Endothelial cell of umbilical vein (primary cell): Measurements from ENCODE around the gene ROPN1. TPM values are rescaled to one million over a fixed set of nuclear protein-coding genes. Genes with fewer than 3 reads are reported as not detected.

Experiments used
- BruUV-seq: library from RNA; stranded (reverse); fragments of 400-500 nt; replicated peaks from 2 replicates; lab custom pipeline; 2021; lab: Mats Ljungman, UMichigan
- CTCF ChIA-PET: fragments of 300-600, 350-600 bp; sonication (Branson Sonifier 250); formaldehyde crosslinking; loops from one replicate; lab custom pipeline; 2021; ENCODE audit warnings: antibody characterized with exemption, inconsistent platforms; lab: Charles Lee
- POLR2A ChIA-PET: fragments of 300-600, 350-600 bp; sonication (Branson Sonifier 250); formaldehyde crosslinking; loops from one replicate; lab custom pipeline; 2021; ENCODE audit warnings: antibody characterized with exemption, inconsistent platforms; lab: Charles Lee
- DNase-seq: peaks from one replicate; pipeline ENCODE4 v3.0.0-alpha.2; 2011; ENCODE audit warnings: low read depth, low spot score
- FAIRE-seq: peaks from 2 replicates; lab custom pipeline; 2011; peaks lifted over from hg19 to GRCh38; lab: Jason Lieb, UNC
- H2AFZ ChIP-seq: 2 replicates; pipeline ENCODE4 v1.6.0; 2012; ENCODE audit warnings: low read depth, low read length, control low read depth, inconsistent platforms
- H3K27ac ChIP-seq: 2 replicates; pipeline ENCODE4 v1.5.1; 2011; ENCODE audit warnings: low read depth, mild to moderate bottlenecking, control low read depth, low read length, moderate library complexity; ENCODE audit not compliant: insufficient read depth
- H3K27me3 ChIP-seq, 2 experiments: 2 replicates each; pipeline versions ENCODE4 v1.6.0 to v1.6.1; 2011; ENCODE audit warnings: low read length in 2 of 2, mixed read lengths in 1 of 2; ENCODE audit not compliant: control insufficient read depth in 2 of 2, insufficient read depth in 2 of 2
- H3K36me3 ChIP-seq, 2 experiments: 2 replicates in 1 of 2; 3 replicates in 1 of 2; pipeline ENCODE4 v1.5.1; 2011; ENCODE audit warnings: low read length in 2 of 2, mild to moderate bottlenecking in 1 of 2, moderate library complexity in 1 of 2; ENCODE audit not compliant: control insufficient read depth in 2 of 2, insufficient read depth in 2 of 2; ENCODE audit errors: extremely low read depth in 1 of 2
- H3K4me1 ChIP-seq: 3 replicates; pipeline ENCODE4 v1.5.1; 2011; ENCODE audit warnings: mild to moderate bottlenecking, low read length; ENCODE audit not compliant: control insufficient read depth, insufficient read depth; ENCODE audit errors: extremely low read depth
- H3K4me2 ChIP-seq: 2 replicates; pipeline ENCODE4 v1.6.1; 2011; ENCODE audit warnings: low read length, control low read depth, mixed read lengths; ENCODE audit not compliant: insufficient read depth
- H3K4me3 ChIP-seq, 3 experiments: fragments of 200-600 bp in 1 of 3; sonication (generic), shearing (Covaris generic) in 1 of 3; replicated peaks in 1 of 3; 2 replicates each; pipeline ENCODE4 v1.5.1; 2011 to 2016; ENCODE audit warnings: control low read depth in 3 of 3, low read length in 3 of 3, mild to moderate bottlenecking in 2 of 3, inconsistent platforms in 1 of 3, low read depth in 1 of 3, moderate library complexity in 1 of 3; ENCODE audit not compliant: insufficient read depth in 1 of 3
- H3K79me2 ChIP-seq: 2 replicates; pipeline ENCODE4 v1.6.0; 2012; ENCODE audit warnings: low read length, inconsistent platforms; ENCODE audit not compliant: control insufficient read depth, insufficient read depth
- H3K9ac ChIP-seq: replicated peaks from 2 replicates; pipeline ENCODE3; 2011; ENCODE audit warnings: low read length, control low read depth; ENCODE audit not compliant: insufficient read depth; ENCODE audit errors: extremely low read depth
- H3K9me1 ChIP-seq: replicated peaks from 3 replicates; pipeline ENCODE4 v1.6.0; 2011; ENCODE audit warnings: mild to moderate bottlenecking, low read length; ENCODE audit not compliant: control insufficient read depth, insufficient read depth; ENCODE audit errors: extremely low read depth
- H3K9me3 ChIP-seq: replicated peaks from 2 replicates; pipeline ENCODE4 v1.5.1; 2012; ENCODE audit warnings: low read length, inconsistent platforms; ENCODE audit not compliant: control insufficient read depth, insufficient read depth
- H4K20me1 ChIP-seq: replicated peaks from 2 replicates; pipeline ENCODE3; 2011; ENCODE audit warnings: mild to moderate bottlenecking, low read length; ENCODE audit not compliant: control insufficient read depth, insufficient read depth; ENCODE audit errors: extremely low read depth
- CTCF ChIP-seq, 2 donors: IDR thresholded peaks; 1 replicate in 1 of 2; 2 replicates in 1 of 2; pipeline ENCODE4 v1.5.1; 2011; ENCODE audit warnings: low read length in 2 of 2, mild to moderate bottlenecking in 2 of 2, moderate library complexity in 2 of 2, control low read depth in 1 of 2, inconsistent platforms in 1 of 2, low read depth in 1 of 2; ENCODE audit not compliant: insufficient read depth in 1 of 2; ENCODE audit errors: extremely low read depth in 1 of 2
- EZH2 ChIP-seq: IDR thresholded peaks from 2 replicates; pipeline ENCODE4 v1.6.1; 2012; ENCODE audit warnings: borderline replicate concordance, low read depth, mild to moderate bottlenecking, moderate library complexity, low read length, inconsistent platforms; ENCODE audit not compliant: severe bottlenecking
- FOS ChIP-seq: IDR thresholded peaks from 2 replicates; pipeline ENCODE4 v1.6.1; 2011; ENCODE audit warnings: mild to moderate bottlenecking, low read length, moderate library complexity, borderline replicate concordance; ENCODE audit not compliant: insufficient read depth
- GATA2 ChIP-seq: IDR thresholded peaks from 2 replicates; pipeline ENCODE4 v1.7.0; 2011; ENCODE audit warnings: low read depth, mild to moderate bottlenecking, moderate library complexity, mixed read lengths, low read length; ENCODE audit not compliant: insufficient read length, insufficient read depth
- JUN ChIP-seq: IDR thresholded peaks from 2 replicates; pipeline ENCODE4 v1.6.1; 2011; ENCODE audit warnings: borderline replicate concordance, low read depth; ENCODE audit not compliant: insufficient read length, insufficient read depth
- MAX ChIP-seq: IDR thresholded peaks from 2 replicates; pipeline ENCODE4 v1.6.1; 2011; ENCODE audit not compliant: insufficient read depth, insufficient read length
- MYC ChIP-seq: IDR thresholded peaks from one replicate; pipeline ENCODE4 v1.6.1; 2011; ENCODE audit warnings: mild to moderate bottlenecking, low read depth, low read length
- POLR2A ChIP-seq: IDR thresholded peaks from 2 replicates; pipeline ENCODE4 v1.6.1; 2012; ENCODE audit warnings: low read depth, mild to moderate bottlenecking, control low read depth, low read length
- POLR2AphosphoS5 ChIP-seq: IDR thresholded peaks from 2 replicates; pipeline ENCODE4 v1.6.1; 2012; ENCODE audit warnings: low read depth, mild to moderate bottlenecking, control low read depth, low read length, moderate library complexity; ENCODE audit not compliant: insufficient read depth
- dilution Hi-C: fragments of 300-500 bp; cut with MboI; formaldehyde crosslinking; loops from one replicate; pipeline ENCODE4 v1.15.0; 2019; ENCODE audit warnings: low sequenced_read_pairs; ENCODE audit not compliant: extremely low pct_ligation_motif_present
- intact Hi-C: fragments of 100-400 bp; cut with micrococcal nuclease; formaldehyde crosslinking; loops from one replicate; pipeline ENCODE4 v1.10.0; 2022
- polyA plus RNA-seq, 4 experiments: library from polyadenylated mRNA; depleted of rRNA in 3 of 4; stranded (reverse) in 3 of 4; unstranded in 1 of 4; fragments of >200 nt; gene quantifications; 2 replicates each; pipeline versions ENCODE4 v1.2.1 to v1.2.3, GENCODE V29; 2011 to 2012; ENCODE audit warnings: missing spikeins in 1 of 4
- total RNA-seq: library from RNA; stranded (reverse); gene quantifications from 2 replicates; pipeline ENCODE4 v1.2.3, GENCODE V29; 2021

ROPN1 gene
- total and polyA plus RNA-seq, 2 donors (not counting 3 experiments of a cell fraction or from before 2014, with no cell fraction given): not detected

- no peak for TF ChIP-seq MYC
- no peak for TF ChIP-seq POLR2A
- DNase-seq (no peak), FAIRE-seq (no peak)
- Histone ChIP-seq H3K36me3 (peaks cover 0 to 9% of the 10 kb centered on the region in 2 experiments), H3K4me2 (no peak overlapping the region), H3K9me3 (no peaks in the 10 kb centered on the region), H3K27ac (no peak overlapping the region), H4K20me1 (no peaks in the 10 kb centered on the region), H3K4me1 (no peaks in the 10 kb centered on the region), H3K9me1 (no peaks in the 10 kb centered on the region), H2AFZ (no peak overlapping the region), H3K79me2 (no peaks in the 10 kb centered on the region), H3K9ac (no peak overlapping the region), H3K27me3 (no peaks in the 10 kb centered on the region), H3K4me3 (no peak overlapping the region)
- intact Hi-C loops: no loop called here
- CTCF ChIA-PET: interaction anchor here (0.5 to 1.5 kb wide), 2 partner anchors 9 to 837 kb away, joined by 4 read pairs; no protein-coding TSS in a partner anchor
- dilution Hi-C loops: no loop called here
- POLR2A ChIA-PET: no interaction called here
- no TSS peak for BruUV-seq
Observed at GRCh38 chr3:123936400-123936799, 55.5 kb downstream of the ROPN1 start.

- FAIRE-seq: no peak
Observed at GRCh38 chr3:123935830-123936229, 56.1 kb downstream of the ROPN1 start.

More at GRCh38 chr3:123935830-123936229, 56.1 kb downstream of the ROPN1 start:
- TF ChIP-seq JUN: no peak
- TF ChIP-seq CTCF (IDR thresholded peaks at IDR 0.05; ENCODE audit: extremely low read depth in 1 of 2, insufficient read depth in 1 of 2, low read depth in 1 of 2, low read length in 2 of 2): no peak
- TF ChIP-seq POLR2A: no peak
- no peak for TF ChIP-seq GATA2
- TF ChIP-seq MAX: no peak
- TF ChIP-seq EZH2: no peak
- TF ChIP-seq POLR2AphosphoS5: no peak
- no peak for TF ChIP-seq MYC
- no peak for TF ChIP-seq FOS
- no peak overlapping the region for H2AFZ ChIP-seq
- dilution Hi-C loops (no loop called here), intact Hi-C loops (no loop called here)
- no peak overlapping the region for H3K27ac ChIP-seq
- no peaks in the 10 kb centered on the region for H3K79me2 ChIP-seq
- H4K20me1 ChIP-seq: no peaks in the 10 kb centered on the region
- H3K9me1 ChIP-seq: no peaks in the 10 kb centered on the region
- H3K4me1 ChIP-seq: no peaks in the 10 kb centered on the region
- no TSS peak for BruUV-seq
- H3K9ac ChIP-seq: no peak overlapping the region
- ChIA-PET CTCF (interaction anchor here (0.5 to 1.5 kb wide), 2 partner anchors 8 to 837 kb away, joined by 4 read pairs; no protein-coding TSS in a partner anchor), POLR2A (no interaction called here)
- peaks cover 0 to 10% of the 10 kb centered on the region in 2 experiments for H3K36me3 ChIP-seq
- no peak overlapping the region for H3K4me3 ChIP-seq
- H3K4me2 ChIP-seq: no peak overlapping the region
- H3K9me3 ChIP-seq: no peaks in the 10 kb centered on the region
- DNase-seq: no peak
- H3K27me3 ChIP-seq: no peaks in the 10 kb centered on the region
